Small intestine (tissue), 7 donors: Measurements from ENCODE around the gene NME3. TPM values are rescaled to one million over a fixed set of nuclear protein-coding genes. Genes with fewer than 3 reads are reported as not detected.

ENCODE experiments used
- DNase-seq, 2 donors: peaks; one replicate each; pipeline versions ENCODE4 v3.0.0 to v3.0.0-alpha.2; 2013
- FAIRE-seq: peaks from 2 replicates; lab custom pipeline; 2012; peaks lifted over from hg19 to GRCh38; lab: Jason Lieb, UNC
- H3K27ac ChIP-seq, 3 donors: one replicate each; pipeline ENCODE4 v1.5.1; 2013; ENCODE audit warnings: low read length in 2 of 3, mild to moderate bottlenecking in 2 of 3, control low read depth in 1 of 3, inconsistent platforms in 1 of 3, low read depth in 1 of 3, moderate library complexity in 1 of 3
- H3K27me3 ChIP-seq, 3 donors: one replicate each; pipeline ENCODE4 v1.6.1; 2013; ENCODE audit warnings: low read length in 3 of 3, inconsistent platforms in 1 of 3; ENCODE audit not compliant: control insufficient read depth in 3 of 3, insufficient read depth in 3 of 3
- H3K36me3 ChIP-seq, 3 donors: one replicate each; pipeline ENCODE4 v1.6.1; 2013; ENCODE audit warnings: low read length in 3 of 3, inconsistent platforms in 1 of 3, low read depth in 1 of 3, mild to moderate bottlenecking in 1 of 3, moderate library complexity in 1 of 3; ENCODE audit not compliant: control insufficient read depth in 3 of 3, insufficient read depth in 2 of 3
- H3K4me1 ChIP-seq, 3 donors: one replicate each; pipeline ENCODE4 v1.6.1; 2013; ENCODE audit warnings: low read length in 2 of 3, inconsistent platforms in 1 of 3, low read depth in 1 of 3, mild to moderate bottlenecking in 1 of 3, moderate library complexity in 1 of 3; ENCODE audit not compliant: control insufficient read depth in 3 of 3, insufficient read depth in 2 of 3
- H3K4me3 ChIP-seq, 3 donors: one replicate each; pipeline ENCODE4 v1.5.1; 2013; ENCODE audit warnings: low read length in 3 of 3, control low read depth in 1 of 3, inconsistent platforms in 1 of 3, low read depth in 1 of 3, mild to moderate bottlenecking in 1 of 3, moderate library complexity in 1 of 3
- H3K9me3 ChIP-seq, 2 donors: one replicate each; pipeline ENCODE4 v1.6.1; 2013; ENCODE audit warnings: low read depth in 1 of 2, low read length in 1 of 2; ENCODE audit not compliant: control insufficient read depth in 2 of 2, insufficient read depth in 1 of 2
- WGBS, 3 donors: extraction: QIAGEN DNeasy Blood & Tissue Kit; methylation state at CpG; one replicate each; pipeline ENCODE4 v1.1.7; 2013; 5-methylcytosine and 5-hydroxymethylcytosine counted together
- polyA plus RNA-seq, 4 donors: library from polyadenylated mRNA; stranded (reverse) in 3 of 4; unstranded in 1 of 4; fragments of 200-250 nt in 3 of 4; fragments of 120-200 nt in 1 of 4; gene quantifications; one replicate each; pipeline versions ENCODE4 v1.2.1 to v1.2.3, GENCODE V29; 2013
- donor health status: healthy with polysubstance abuse.
- donor health status: control.
- donor health status: control.
- donor health status: Bipolar disorder and iron deficiency.
- donor health status: healthy.

Gene NME3
- polyA plus RNA-seq, 4 donors: 61.2 to 293 (median 153) TPM

DNA sequence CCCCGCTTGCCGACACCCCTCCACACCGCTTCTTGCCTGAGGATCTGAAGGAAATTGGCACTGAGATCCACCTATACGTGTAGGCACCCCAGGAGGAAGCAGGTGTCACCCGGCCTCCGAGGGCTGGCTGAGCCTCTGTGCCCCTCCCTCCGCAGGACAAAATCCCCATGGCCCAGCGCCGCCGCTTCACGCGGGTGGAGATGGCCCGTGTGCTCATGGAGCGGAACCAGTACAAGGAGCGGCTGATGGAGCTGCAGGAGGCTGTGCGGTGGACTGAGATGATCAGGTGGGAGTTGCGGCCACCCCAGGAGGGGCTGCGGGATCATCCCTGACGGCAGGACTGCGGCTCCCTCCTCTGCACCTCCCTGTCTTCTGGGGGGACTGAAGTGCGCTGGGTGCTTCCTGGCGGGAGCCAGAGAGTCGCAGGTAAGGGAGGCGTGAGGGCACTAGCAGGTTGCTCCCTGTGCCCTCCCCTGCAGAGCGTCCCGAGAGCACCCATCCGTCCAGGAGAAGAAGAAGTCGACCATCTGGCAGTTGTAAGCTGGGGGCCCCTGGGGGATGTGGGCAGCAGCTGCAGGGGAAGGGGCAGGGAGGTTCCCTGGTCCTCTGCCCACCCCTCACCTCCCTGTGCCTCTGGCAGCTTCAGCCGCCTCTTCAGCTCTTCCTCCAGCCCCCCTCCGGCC lies 9.0 kb downstream of the NME3 start:
- FAIRE-seq (no peak), DNase-seq (no peak)
- peaks cover 0 to 11% (median 4%) of the 10 kb centered on the region in 3 donors for H3K4me1 ChIP-seq
- H3K27me3 ChIP-seq: no peaks in the 10 kb centered on the region
- no peaks in the 10 kb centered on the region for H3K9me3 ChIP-seq
- H3K36me3 ChIP-seq: peaks cover 3 to 92% (median 10%) of the 10 kb centered on the region in 3 donors
- 92 to 94% (median 93%) methylated on average over 24 to 30 of the region's 30 CpGs for WGBS, 3 donors
- no peak overlapping the region for H3K27ac ChIP-seq
- no peak overlapping the region for H3K4me3 ChIP-seq

DNA sequence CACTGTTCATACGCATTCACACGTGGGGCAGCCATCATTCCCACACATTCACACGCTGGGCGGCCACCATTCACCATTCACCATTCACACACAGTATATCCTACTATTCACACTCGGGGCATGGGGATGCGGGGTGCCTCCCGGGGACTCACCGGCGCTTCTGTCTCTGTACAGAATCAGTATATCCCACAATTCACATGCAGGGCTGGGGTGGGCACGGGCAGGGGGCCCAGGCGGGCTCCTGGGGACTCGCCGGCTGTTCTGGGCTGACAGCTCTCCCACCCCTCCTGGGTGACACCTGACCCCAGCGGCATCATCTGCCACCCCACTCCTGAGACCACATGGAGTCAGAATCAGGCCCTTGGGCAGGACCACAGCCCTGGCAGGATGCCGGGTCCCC lies 9.6 kb downstream of the NME3 start:
- FAIRE-seq: no peak
- DNase-seq: no peak
- Histone ChIP-seq H3K36me3 (peaks cover 3 to 88% (median 7%) of the 10 kb centered on the region in 3 donors), H3K27me3 (no peaks in the 10 kb centered on the region), H3K4me1 (peaks cover 0 to 11% (median 5%) of the 10 kb centered on the region in 3 donors), H3K9me3 (no peaks in the 10 kb centered on the region), H3K27ac (no peak overlapping the region), H3K4me3 (no peak overlapping the region)
- 94 to 95% (median 95%) methylated on average over 14 to 15 of the region's 15 CpGs for WGBS, 3 donors

DNA sequence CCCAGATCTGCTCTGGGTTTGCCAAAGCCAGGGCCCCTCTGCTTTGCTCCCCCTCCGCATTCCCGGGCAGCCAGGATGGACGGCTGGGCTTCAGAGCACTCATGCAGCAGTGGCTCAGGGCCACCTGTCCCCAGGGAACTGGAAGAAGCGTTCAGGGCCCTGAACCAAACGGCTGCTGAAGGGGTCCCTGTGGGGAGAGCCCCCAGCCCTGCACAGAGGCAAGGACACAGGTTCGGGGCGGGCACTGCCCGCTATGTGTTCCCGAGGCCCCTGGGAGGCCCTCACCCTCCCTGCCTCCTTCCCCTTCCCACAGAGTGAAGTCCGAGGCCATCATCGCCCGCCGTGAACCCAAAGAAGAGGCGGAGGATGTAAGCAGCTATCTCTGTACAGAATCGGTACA lies 10.4 kb downstream of the NME3 start:
- H3K9me3 ChIP-seq: no peaks in the 10 kb centered on the region
- peaks cover 0 to 11% (median 5%) of the 10 kb centered on the region in 3 donors for H3K4me1 ChIP-seq
- WGBS, 3 donors: 90 to 97% (median 94%) methylated on average over 13 to 15 of the region's 15 CpGs
- DNase-seq (no peak), FAIRE-seq (no peak)
- H3K4me3 ChIP-seq: no peak overlapping the region
- peaks cover under 1 to 87% (median 7%) of the 10 kb centered on the region in 3 donors for H3K36me3 ChIP-seq
- no peak overlapping the region for H3K27ac ChIP-seq
- H3K27me3 ChIP-seq: no peaks in the 10 kb centered on the region

- H3K36me3 ChIP-seq: peaks cover 2 to 79% (median 7%) of the 10 kb centered on the region in 3 donors
- H3K4me3 ChIP-seq: no peak overlapping the region
- no peak for FAIRE-seq
- H3K27me3 ChIP-seq: no peaks in the 10 kb centered on the region
- no peak for DNase-seq
- H3K27ac ChIP-seq: no peak overlapping the region
- H3K4me1 ChIP-seq: peaks cover 0 to 11% (median 5%) of the 10 kb centered on the region in 3 donors
- 91 to 92% (median 91%) methylated on average over 20 to 21 of the region's 21 CpGs for WGBS, 3 donors
- no peaks in the 10 kb centered on the region for H3K9me3 ChIP-seq
Observed at GRCh38 chr16:1759511-1759910, 11.8 kb downstream of the NME3 start.

GRCh38 chr16:1758923-1759322 lies 12.4 kb downstream of the NME3 start:
- Histone ChIP-seq H3K4me3 (no peak overlapping the region), H3K36me3 (peaks cover 2 to 79% (median 7%) of the 10 kb centered on the region in 3 donors), H3K27me3 (no peaks in the 10 kb centered on the region), H3K9me3 (no peaks in the 10 kb centered on the region), H3K4me1 (peaks cover 0 to 11% (median 5%) of the 10 kb centered on the region in 3 donors), H3K27ac (no peak overlapping the region)
- DNase-seq: no peak
- FAIRE-seq: no peak
- 92 to 93% (median 93%) methylated on average over 18 of the region's 18 CpGs for WGBS, 3 donors

DNA sequence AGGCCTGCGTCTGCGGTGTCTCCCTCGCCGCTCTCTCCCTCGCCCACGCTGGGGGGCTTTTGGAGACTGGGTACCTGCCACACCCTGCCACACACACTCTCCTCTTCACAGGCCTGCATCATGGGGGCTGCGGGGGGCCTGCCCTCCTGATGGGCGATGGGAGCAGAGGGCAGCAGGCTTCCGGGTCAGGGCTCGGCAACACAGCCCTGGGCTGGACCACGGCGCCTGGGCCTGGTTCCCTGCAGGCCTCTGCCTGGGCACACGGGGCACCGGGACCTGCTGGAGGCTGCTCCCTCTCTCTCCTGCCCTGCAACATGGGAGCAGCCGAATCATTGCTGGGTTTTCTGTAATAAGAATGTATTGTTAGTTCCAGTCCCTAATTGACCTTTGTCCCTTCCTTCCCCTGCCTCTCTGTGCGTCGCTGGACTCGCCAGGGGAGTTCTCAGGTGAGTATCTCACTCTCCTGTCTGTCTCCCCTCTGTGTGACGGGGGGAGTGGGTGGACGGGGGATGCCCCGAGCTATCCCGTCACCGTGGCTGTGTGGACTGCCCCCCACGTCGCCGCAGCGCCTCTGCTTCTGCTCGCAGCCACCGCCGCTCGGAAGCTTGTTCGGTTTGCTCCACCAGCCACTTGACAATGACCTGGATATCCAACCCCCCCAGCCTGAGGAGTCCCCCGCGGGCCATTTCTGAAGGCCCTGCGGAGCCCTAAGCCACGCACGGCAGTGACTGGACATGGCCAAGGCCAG lies 13.5 kb downstream of the NME3 start:
- no peaks in the 10 kb centered on the region for H3K27me3 ChIP-seq
- H3K36me3 ChIP-seq: peaks cover 2 to 79% (median 7%) of the 10 kb centered on the region in 3 donors
- WGBS, 3 donors: 25 to 70% (median 64%) methylated on average over 34 to 37 of the region's 37 CpGs
- peak overlapping the region in 1 of 3 donors; percentile 31 for H3K4me3 ChIP-seq
- H3K27ac ChIP-seq: peak overlapping the region; percentile 38 to 87 (median 84)
- H3K4me1 ChIP-seq: peaks cover 0 to 11% (median 5%) of the 10 kb centered on the region in 3 donors
- FAIRE-seq: no peak
- H3K9me3 ChIP-seq: no peaks in the 10 kb centered on the region
- peak; percentile 83 to 87 for DNase-seq

GRCh38 chr16:1754204-1754603 lies 17.1 kb downstream of the NME3 start:
- Histone ChIP-seq H3K4me1 (peaks cover 0 to 11% (median 5%) of the 10 kb centered on the region in 3 donors), H3K36me3 (peaks cover 4 to 80% (median 15%) of the 10 kb centered on the region in 3 donors), H3K9me3 (no peaks in the 10 kb centered on the region), H3K27me3 (no peaks in the 10 kb centered on the region), H3K4me3 (no peak overlapping the region), H3K27ac (no peak overlapping the region)
- WGBS, 3 donors: 96 to 98% (median 97%) methylated on average over 12 of the region's 12 CpGs
- FAIRE-seq (no peak), DNase-seq (no peak)

DNA sequence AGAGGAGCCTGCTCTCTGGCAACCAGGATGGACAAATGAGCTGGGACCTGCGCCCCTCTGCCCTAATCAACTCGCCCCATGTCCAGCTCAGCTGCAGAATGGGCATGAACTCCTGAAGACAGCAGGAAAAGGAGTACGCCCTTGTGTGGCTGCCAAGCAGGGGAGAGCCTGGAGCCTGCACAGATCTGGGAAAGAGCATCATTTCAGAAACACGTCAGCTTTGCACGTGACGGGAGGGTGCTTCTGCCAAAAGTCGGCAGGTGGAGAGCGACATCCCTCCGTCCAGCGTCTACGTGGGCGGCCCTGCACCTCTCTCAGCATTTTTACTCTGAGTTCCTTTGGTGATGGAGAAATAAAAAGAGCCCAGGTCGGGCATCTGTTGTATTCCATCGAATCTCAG lies 18.5 kb downstream of the NME3 start:
- FAIRE-seq (no peak), DNase-seq (no peak)
- H3K27ac ChIP-seq: no peak overlapping the region
- 96 to 97% (median 97%) methylated on average over 14 of the region's 14 CpGs for WGBS, 3 donors
- no peak overlapping the region for H3K4me3 ChIP-seq
- H3K9me3 ChIP-seq: no peaks in the 10 kb centered on the region
- peaks cover 10 to 81% (median 19%) of the 10 kb centered on the region in 3 donors for H3K36me3 ChIP-seq
- peaks cover 0 to 5% (median 5%) of the 10 kb centered on the region in 3 donors for H3K4me1 ChIP-seq
- H3K27me3 ChIP-seq: no peaks in the 10 kb centered on the region
